Fibroblast of lung (primary cell): Measurements from ENCODE around the gene FGGY.

Experiments
- EZH2 ChIP-seq: IDR thresholded peaks from 2 replicates; pipeline ENCODE4 v1.5.1; 2012; ENCODE audit warnings: low read length, control low read depth, mild to moderate bottlenecking; ENCODE audit errors: missing control alignments
- TF ChIP-seq, protein P1 (sequence below), 2 donors: IDR thresholded peaks in 1 of 2; conservative IDR thresholded peaks in 1 of 2; 1 replicate in 1 of 2; 2 replicates in 1 of 2; pipeline ENCODE4 v1.5.1; 2011 to 2012; ENCODE audit warnings: low read length in 2 of 2, control low read depth in 1 of 2, inconsistent platforms in 1 of 2, low read depth in 1 of 2, mild to moderate bottlenecking in 1 of 2

GRCh38 chr1:59436637-59437036, 139.7 kb downstream of the FGGY start:
- TF ChIP-seq, protein P1, sequence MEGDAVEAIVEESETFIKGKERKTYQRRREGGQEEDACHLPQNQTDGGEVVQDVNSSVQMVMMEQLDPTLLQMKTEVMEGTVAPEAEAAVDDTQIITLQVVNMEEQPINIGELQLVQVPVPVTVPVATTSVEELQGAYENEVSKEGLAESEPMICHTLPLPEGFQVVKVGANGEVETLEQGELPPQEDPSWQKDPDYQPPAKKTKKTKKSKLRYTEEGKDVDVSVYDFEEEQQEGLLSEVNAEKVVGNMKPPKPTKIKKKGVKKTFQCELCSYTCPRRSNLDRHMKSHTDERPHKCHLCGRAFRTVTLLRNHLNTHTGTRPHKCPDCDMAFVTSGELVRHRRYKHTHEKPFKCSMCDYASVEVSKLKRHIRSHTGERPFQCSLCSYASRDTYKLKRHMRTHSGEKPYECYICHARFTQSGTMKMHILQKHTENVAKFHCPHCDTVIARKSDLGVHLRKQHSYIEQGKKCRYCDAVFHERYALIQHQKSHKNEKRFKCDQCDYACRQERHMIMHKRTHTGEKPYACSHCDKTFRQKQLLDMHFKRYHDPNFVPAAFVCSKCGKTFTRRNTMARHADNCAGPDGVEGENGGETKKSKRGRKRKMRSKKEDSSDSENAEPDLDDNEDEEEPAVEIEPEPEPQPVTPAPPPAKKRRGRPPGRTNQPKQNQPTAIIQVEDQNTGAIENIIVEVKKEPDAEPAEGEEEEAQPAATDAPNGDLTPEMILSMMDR (conservative IDR thresholded peaks at IDR 0.05 in 1 of 2, IDR thresholded peaks at IDR 0.05 in 1 of 2; ENCODE audit: low read depth in 1 of 2, low read length in 2 of 2), result no peak
- TF ChIP-seq EZH2, result no peak
